Esophagus muscularis mucosa (tissue), 4 donors: Measurements from ENCODE around the gene B4GALT7. TPM values are rescaled to one million over a fixed set of nuclear protein-coding genes. Genes with fewer than 3 reads are reported as not detected.

Source experiments
- DNase-seq: peaks from one replicate; pipeline ENCODE4 v3.0.0-alpha.2; 2017; ENCODE audit errors: extremely low spot score
- H3K27ac ChIP-seq, 4 donors: fragments of 200-600 bp; sonication (generic); replicated peaks in 1 of 4; 1 replicate in 3 of 4; 2 replicates in 1 of 4; pipeline ENCODE4 v1.5.1; 2016 to 2019; ENCODE audit warnings: mild to moderate bottlenecking in 1 of 4
- H3K27me3 ChIP-seq, 4 donors: fragments of 200-600 bp; sonication (generic); one replicate each; pipeline versions ENCODE4 v1.5.1 to v1.6.0; 2016 to 2019
- H3K36me3 ChIP-seq, 4 donors: fragments of 200-600 bp; sonication (generic); one replicate each; pipeline ENCODE4 v1.5.1; 2016 to 2019
- H3K4me1 ChIP-seq, 4 donors: fragments of 200-600 bp; sonication (generic); one replicate each; pipeline ENCODE4 v1.5.1; 2016 to 2019
- H3K4me3 ChIP-seq, 4 donors: fragments of 200-600 bp; sonication (generic); 1 replicate in 2 of 4; 2 replicates in 2 of 4; pipeline ENCODE4 v1.5.1; 2016 to 2019; ENCODE audit warnings: mild to moderate bottlenecking in 4 of 4, moderate library complexity in 1 of 4
- H3K9me3 ChIP-seq, 4 donors: fragments of 200-600 bp; sonication (generic); 1 replicate in 3 of 4; 2 replicates in 1 of 4; pipeline ENCODE4 v1.5.1; 2016 to 2019
- CTCF ChIP-seq, 3 experiments: fragments of 200-600 bp in 2 of 3; fragments of 450-650 bp in 1 of 3; sonication (generic) in 2 of 3; IDR thresholded peaks; one replicate each; pipeline ENCODE4 v1.5.1; 2017 to 2019; ENCODE audit warnings: antibody characterized with exemption in 3 of 3, mild to moderate bottlenecking in 2 of 3, moderate library complexity in 1 of 3
- EP300 ChIP-seq: sonication (generic); formaldehyde crosslinking; IDR thresholded peaks from one replicate; pipeline ENCODE4 v1.6.1; 2017; ENCODE audit warnings: antibody characterized with exemption
- POLR2A ChIP-seq: fragments of 450-650 bp; IDR thresholded peaks from one replicate; pipeline ENCODE4 v1.6.1; 2017; ENCODE audit warnings: antibody characterized with exemption, moderate library complexity, mild to moderate bottlenecking, low read depth
- POLR2AphosphoS5 ChIP-seq, 2 donors: sonication (generic); formaldehyde crosslinking; IDR thresholded peaks; one replicate each; pipeline ENCODE4 v1.6.1; 2017; ENCODE audit warnings: antibody characterized with exemption in 2 of 2
- WGBS: methylation state at CpG from one replicate; pipeline ENCODE4 v1.1.5; 2018; 5-methylcytosine and 5-hydroxymethylcytosine counted together
- intact Hi-C: fragments of 100-400 bp; cut with DNase I; formaldehyde crosslinking; loops from one replicate; pipeline ENCODE4 v1.15.1; 2023
- total RNA-seq, 4 donors: library from RNA; depleted of rRNA; stranded (reverse); fragments of >200 nt; gene quantifications; one replicate each; pipeline versions ENCODE4 v1.1.0 to v1.2.1, GENCODE V29; 2016

Gene B4GALT7
- total RNA-seq, 4 donors from 2014 or later: 14.3 to 17.9 (median 16.9) TPM

GRCh38 chr5:177575488-177575887, 24.4 kb upstream of the B4GALT7 start:
- intact Hi-C loops: no loop called here
- no peaks in the 10 kb centered on the region for H3K36me3 ChIP-seq
- no peaks in the 10 kb centered on the region for H3K4me1 ChIP-seq
- no peak for DNase-seq
- WGBS: 44% methylated on average over 1 of the region's 1 CpG
- H3K4me3 ChIP-seq: no peak overlapping the region
- TF ChIP-seq EP300 (no peak), CTCF (IDR thresholded peaks at IDR 0.05) (no peak), POLR2AphosphoS5 (IDR thresholded peaks at IDR 0.05) (no peak), POLR2A (no peak)
- H3K27ac ChIP-seq: no peak overlapping the region
- H3K9me3 ChIP-seq: no peaks in the 10 kb centered on the region
- no peaks in the 10 kb centered on the region for H3K27me3 ChIP-seq

GRCh38 chr5:177576169-177576568, 23.8 kb upstream of the B4GALT7 start:
- H3K27ac ChIP-seq: no peak overlapping the region
- no peaks in the 10 kb centered on the region for H3K27me3 ChIP-seq
- WGBS: 89% methylated on average over 10 of the region's 10 CpGs
- H3K36me3 ChIP-seq: no peaks in the 10 kb centered on the region
- intact Hi-C loops: no loop called here
- no peak for DNase-seq
- no peak overlapping the region for H3K4me3 ChIP-seq
- TF ChIP-seq EP300 (no peak), POLR2A (no peak)
- no peaks in the 10 kb centered on the region for H3K9me3 ChIP-seq
- no peaks in the 10 kb centered on the region for H3K4me1 ChIP-seq

GRCh38 chr5:177578316-177578715, 21.6 kb upstream of the B4GALT7 start:
- Histone ChIP-seq H3K4me1 (no peaks in the 10 kb centered on the region), H3K36me3 (no peaks in the 10 kb centered on the region), H3K4me3 (no peak overlapping the region), H3K27ac (no peak overlapping the region), H3K27me3 (no peaks in the 10 kb centered on the region), H3K9me3 (no peaks in the 10 kb centered on the region)
- no peak for DNase-seq
- intact Hi-C loops: no loop called here
- 94% methylated on average over 8 of the region's 8 CpGs for WGBS
- no peak for TF ChIP-seq EP300
- no peak for TF ChIP-seq POLR2AphosphoS5 (IDR thresholded peaks at IDR 0.05)
- no peak for TF ChIP-seq POLR2A
- no peak for TF ChIP-seq CTCF (IDR thresholded peaks at IDR 0.05)

GRCh38 chr5:177588413-177588909, 11.5 kb upstream of the B4GALT7 start:
- Histone ChIP-seq H3K4me3 (no peak overlapping the region), H3K27ac (no peak overlapping the region), H3K27me3 (peaks cover 0 to 22% (median 0%) of the 10 kb centered on the region in 4 donors), H3K4me1 (peaks cover 9 to 17% (median 13%) of the 10 kb centered on the region in 4 donors), H3K9me3 (no peaks in the 10 kb centered on the region), H3K36me3 (peaks cover 0 to 4% (median 2%) of the 10 kb centered on the region in 4 donors)
- TF ChIP-seq POLR2A (no peak), POLR2AphosphoS5 (IDR thresholded peaks at IDR 0.05) (no peak), EP300 (no peak), CTCF (IDR thresholded peaks at IDR 0.05) (no peak)
- WGBS: 63% methylated on average over 13 of the region's 13 CpGs
- DNase-seq: no peak
- intact Hi-C loops: no loop called here

GRCh38 chr5:177590406-177590805, 9.5 kb upstream of the B4GALT7 start:
- intact Hi-C loops: loop anchor here (5.0 kb wide), 1 partner anchor 38 kb away; the partner anchor contains the start of gene FAM193B
- Histone ChIP-seq H3K4me1 (peaks cover 12 to 27% (median 21%) of the 10 kb centered on the region in 4 donors), H3K9me3 (no peaks in the 10 kb centered on the region), H3K4me3 (no peak overlapping the region), H3K36me3 (peaks cover 19 to 24% (median 22%) of the 10 kb centered on the region in 4 donors), H3K27ac (no peak overlapping the region), H3K27me3 (peaks cover 0 to 19% (median 0%) of the 10 kb centered on the region in 4 donors)
- TF ChIP-seq POLR2A (no peak), CTCF (IDR thresholded peaks at IDR 0.05) (no peak), EP300 (no peak), POLR2AphosphoS5 (IDR thresholded peaks at IDR 0.05) (no peak)
- 72% methylated on average over 1 of the region's 1 CpG for WGBS
- no peak for DNase-seq
